Measurements from ENCODE around the gene TNFSF8.

The TNFSF8 gene

GRCh38 chr9:114930056-114930812, at the start of gene TNFSF8:
TSS of gene TNFSF8 (minus strand) at chr9:114930591. CDS start at chr9:114930303, 288 bp downstream.
- peak; percentile 45 to 47 for DNase-seq (ENCODE audit: low read depth in 1 of 2, low spot score in 1 of 2)

GRCh38 chr9:114973216-114973615, 42.8 kb upstream of the TNFSF8 start:
- no peak for DNase-seq (ENCODE audit: low read depth in 1 of 2, low spot score in 1 of 2)

GRCh38 chr9:114972510-114973136, 42.2 kb upstream of the TNFSF8 start:
- no peak for DNase-seq (ENCODE audit: low read depth in 1 of 2, low spot score in 1 of 2)

GRCh38 chr9:114969269-114969668, 38.9 kb upstream of the TNFSF8 start:
- no peak for DNase-seq (ENCODE audit: low read depth in 1 of 2, low spot score in 1 of 2)

GRCh38 chr9:114968671-114969070, 38.3 kb upstream of the TNFSF8 start:
- DNase-seq (ENCODE audit: low read depth in 1 of 2, low spot score in 1 of 2) = no peak

GRCh38 chr9:114965564-114965963, 35.2 kb upstream of the TNFSF8 start:
- no peak for DNase-seq (ENCODE audit: low read depth in 1 of 2, low spot score in 1 of 2)

- no peak for DNase-seq (ENCODE audit: low read depth in 1 of 2, low spot score in 1 of 2)
Measured at GRCh38 chr9:114962809-114963208, 32.4 kb upstream of the TNFSF8 start.

- no peak for DNase-seq (ENCODE audit: low read depth in 1 of 2, low spot score in 1 of 2)
Measured at GRCh38 chr9:114960276-114960675, 29.9 kb upstream of the TNFSF8 start.

- DNase-seq (ENCODE audit: low read depth in 1 of 2, low spot score in 1 of 2) = no peak
Measured at GRCh38 chr9:114958844-114959235, 28.4 kb upstream of the TNFSF8 start.

GRCh38 chr9:114958021-114958843, 27.8 kb upstream of the TNFSF8 start:
- DNase-seq (ENCODE audit: low read depth in 1 of 2, low spot score in 1 of 2) = peak; percentile 2 to 32

GRCh38 chr9:114957558-114957957, 27.2 kb upstream of the TNFSF8 start:
- DNase-seq (ENCODE audit: low read depth in 1 of 2, low spot score in 1 of 2) = no peak

- no peak for DNase-seq (ENCODE audit: low read depth in 1 of 2, low spot score in 1 of 2)
Measured at GRCh38 chr9:114954956-114955582, 24.7 kb upstream of the TNFSF8 start.

GRCh38 chr9:114953959-114954358, 23.6 kb upstream of the TNFSF8 start:
- DNase-seq (ENCODE audit: low read depth in 1 of 2, low spot score in 1 of 2) = no peak

GRCh38 chr9:114953046-114953445, 22.7 kb upstream of the TNFSF8 start:
- no peak for DNase-seq (ENCODE audit: low read depth in 1 of 2, low spot score in 1 of 2)

- no peak for DNase-seq (ENCODE audit: low read depth in 1 of 2, low spot score in 1 of 2)
Measured at GRCh38 chr9:114950761-114951160, 20.4 kb upstream of the TNFSF8 start.

- DNase-seq (ENCODE audit: low read depth in 1 of 2, low spot score in 1 of 2) = no peak
Measured at GRCh38 chr9:114947058-114947457, 16.7 kb upstream of the TNFSF8 start.

- no peak for DNase-seq (ENCODE audit: low read depth in 1 of 2, low spot score in 1 of 2)
Measured at GRCh38 chr9:114945616-114946412, 15.4 kb upstream of the TNFSF8 start.

- no peak for DNase-seq (ENCODE audit: low read depth in 1 of 2, low spot score in 1 of 2)
Measured at GRCh38 chr9:114941376-114941775, 11.0 kb upstream of the TNFSF8 start.

GRCh38 chr9:114938687-114939575, 8.5 kb upstream of the TNFSF8 start:
- no peak for DNase-seq (ENCODE audit: low read depth in 1 of 2, low spot score in 1 of 2)

- no peak for DNase-seq (ENCODE audit: low read depth in 1 of 2, low spot score in 1 of 2)
Measured at GRCh38 chr9:114937516-114937915, 7.1 kb upstream of the TNFSF8 start.
